GM12878 (cell line): ENCODE results near the gene SZRD1. TPM values are rescaled to one million over a fixed set of nuclear protein-coding genes. Genes with fewer than 3 reads are reported as not detected.
A peak's percentile ranks its signal among the peaks of the same experiment; 100 is the strongest.

Experiments used
- ATAC-seq: fragments of 200-7000 bp; cut with Tn5 transposase; 3 replicates; pipeline ENCODE4 v1.9.1; 2020; ENCODE audit warnings: mild to moderate bottlenecking, moderate library complexity
- BruUV-seq: library from RNA; stranded (reverse); fragments of 400-500 nt; replicated peaks from 2 replicates; lab custom pipeline; 2021; lab: Mats Ljungman, UMichigan
- CTCF ChIA-PET: fragments of 300-600 bp; sonication (Branson Sonifier 250); formaldehyde crosslinking; extraction: SDS; loops from one replicate; lab custom pipeline; 2021; ENCODE audit warnings: inconsistent platforms; lab: Yijun Ruan, JAX
- POLR2A ChIA-PET: fragments of 350-600 bp; formaldehyde crosslinking; extraction: SDS; loops from one replicate; lab custom pipeline; 2021; ENCODE audit warnings: inconsistent platforms; lab: Charles Lee
- RAD21 ChIA-PET: fragments of 300-600 bp; sonication (Branson Sonifier 250); formaldehyde crosslinking; loops from one replicate; lab custom pipeline; 2023; ENCODE audit warnings: antibody characterized with exemption; ENCODE audit not compliant: unreplicated experiment; lab: Charles Lee
- SMC1A ChIA-PET: fragments of 300-600 bp; sonication (Branson Sonifier 250); formaldehyde crosslinking; loops from one replicate; lab custom pipeline; 2023; ENCODE audit not compliant: unreplicated experiment, uncharacterized antibody; lab: Charles Lee
- DNase-seq: peaks from one replicate; pipeline ENCODE4 v3.0.0-alpha.2; 2011; ENCODE audit warnings: low read depth, low spot score
- FAIRE-seq: peaks from 3 replicates; lab custom pipeline; 2011; peaks lifted over from hg19 to GRCh38; lab: Jason Lieb, UNC
- H2AFZ ChIP-seq: 2 replicates; pipeline ENCODE4 v1.6.0; 2011; ENCODE audit warnings: low read depth, low read length, control low read depth; ENCODE audit not compliant: control insufficient read depth
- H3K27ac ChIP-seq: 2 replicates; pipeline ENCODE4 v1.5.1; 2011; ENCODE audit warnings: control low read depth; ENCODE audit not compliant: control insufficient read depth, insufficient read depth
- H3K27me3 ChIP-seq, 2 experiments: replicated peaks in 1 of 2; 2 replicates each; pipeline versions ENCODE4 v1.6.0 to v1.6.1; 2011; ENCODE audit warnings: low read length in 1 of 2; ENCODE audit not compliant: control insufficient read depth in 2 of 2, insufficient read depth in 2 of 2
- H3K36me3 ChIP-seq, 2 experiments: 2 replicates each; pipeline ENCODE4 v1.5.1; 2011; ENCODE audit warnings: low read length in 1 of 2; ENCODE audit not compliant: control insufficient read depth in 2 of 2, insufficient read depth in 2 of 2
- H3K4me1 ChIP-seq: 2 replicates; pipeline ENCODE4 v1.6.1; 2011; ENCODE audit warnings: mild to moderate bottlenecking, low read length, moderate library complexity, mixed read lengths; ENCODE audit not compliant: control insufficient read depth, insufficient read depth
- H3K4me2 ChIP-seq: 2 replicates; pipeline ENCODE4 v1.6.0; 2011; ENCODE audit warnings: control low read depth; ENCODE audit not compliant: control insufficient read depth, insufficient read depth
- H3K4me3 ChIP-seq: fragments of 200-600 bp; sonication (generic); 2 replicates; pipeline ENCODE4 v1.5.1; 2016
- H3K79me2 ChIP-seq: 2 replicates; pipeline ENCODE4 v1.6.0; 2011; ENCODE audit warnings: low read length; ENCODE audit not compliant: control insufficient read depth, insufficient read depth
- H3K9ac ChIP-seq: 2 replicates; pipeline ENCODE4 v1.8.0; 2011; ENCODE audit warnings: low read length, control low read depth, mixed read lengths; ENCODE audit not compliant: control insufficient read depth, insufficient read depth
- H3K9me3 ChIP-seq: replicated peaks from 3 replicates; pipeline ENCODE4 v1.5.1; 2011; ENCODE audit warnings: mild to moderate bottlenecking, low read length; ENCODE audit not compliant: control insufficient read depth, insufficient read depth
- H4K20me1 ChIP-seq: 2 replicates; pipeline ENCODE4 v1.6.0; 2011; ENCODE audit not compliant: control insufficient read depth, insufficient read depth
- ATF2 ChIP-seq: IDR thresholded peaks from 2 replicates; pipeline ENCODE4 v1.6.1; 2012; ENCODE audit warnings: low read length, inconsistent platforms
- ATF7 ChIP-seq: fragments of 450-650 bp; IDR thresholded peaks from 2 replicates; pipeline ENCODE4 v1.6.1; 2016; ENCODE audit warnings: low read depth, mild to moderate bottlenecking
- ETV6 ChIP-seq, 2 experiments: fragments of 450-650 bp in 1 of 2; IDR thresholded peaks in 1 of 2; conservative IDR thresholded peaks in 1 of 2; 2 replicates each; pipeline ENCODE4 v1.6.1; 2014; ENCODE audit warnings: antibody characterized with exemption in 1 of 2, borderline replicate concordance in 1 of 2, low read depth in 1 of 2, mild to moderate bottlenecking in 1 of 2, moderate library complexity in 1 of 2
- FOS ChIP-seq: IDR thresholded peaks from 3 replicates; pipeline ENCODE4 v1.6.1; 2011; ENCODE audit warnings: borderline replicate concordance; ENCODE audit not compliant: insufficient read length; ENCODE audit errors: extremely low read depth
- IRF3 ChIP-seq: fragments of 450-650 bp; IDR thresholded peaks from 2 replicates; pipeline ENCODE4 v1.6.1; 2014; ENCODE audit warnings: mild to moderate bottlenecking
- JUNB ChIP-seq: IDR thresholded peaks from 2 replicates; pipeline ENCODE4 v1.6.1; 2016; ENCODE audit warnings: antibody characterized with exemption, mild to moderate bottlenecking
- NFIC ChIP-seq: IDR thresholded peaks from 2 replicates; pipeline ENCODE4 v1.6.1; 2012; ENCODE audit warnings: low read depth, mild to moderate bottlenecking, inconsistent platforms, low read length, moderate library complexity
- NFYB ChIP-seq: IDR thresholded peaks from 2 replicates; pipeline ENCODE4 v1.6.1; 2011; ENCODE audit warnings: low read depth, mild to moderate bottlenecking, low read length, improper control_type of control experiment, moderate library complexity; ENCODE audit not compliant: insufficient read depth
- RUNX3 ChIP-seq: IDR thresholded peaks from 2 replicates; pipeline ENCODE4 v1.6.1; 2012; ENCODE audit warnings: low read length, inconsistent platforms
- WGBS: methylation state at CpG from one replicate; pipeline ENCODE4 v1.1.6; 2016; ENCODE audit warnings: low lambda C conversion rate; ENCODE audit not compliant: insufficient replicate concordance, insufficient coverage; ENCODE audit errors: missing lambda C conversion rate; 5-methylcytosine and 5-hydroxymethylcytosine counted together
- in situ Hi-C: fragments of 300-500 bp; cut with MboI; formaldehyde crosslinking; loops from 9 replicates; pipeline ENCODE4 v1.14.3; 2018; ENCODE audit warnings: mixed read lengths
- intact Hi-C: fragments of 100-400 bp; cut with micrococcal nuclease; formaldehyde crosslinking; loops from one replicate; pipeline ENCODE4 v1.14.2; 2022; ENCODE audit not compliant: unreplicated experiment
- polyA plus RNA-seq, 11 experiments: library from polyadenylated mRNA; depleted of rRNA in 4 of 11; unstranded in 6 of 11; stranded (reverse) in 5 of 11; fragments of >200 nt; fragmentation: Nextera tagmentation in 4 of 11; fragmentation: Illumina TruSeq in 1 of 11; extraction: Ambion mirVana in 4 of 11; extraction: Trizol in 1 of 11; gene quantifications; 1 replicate in 1 of 11; 2 replicates in 10 of 11; pipeline versions ENCODE4 v1.2.1 to v1.2.3, GENCODE V29; 2011 to 2016; ENCODE audit warnings: inconsistent platforms in 2 of 11, missing spikeins in 2 of 11, low read depth in 1 of 11
- total RNA-seq, 4 experiments: library from RNA; depleted of rRNA in 3 of 4; stranded (reverse); fragments of >200 nt in 3 of 4; fragmentation: Illumina TruSeq in 1 of 4; extraction: Trizol in 1 of 4; gene quantifications; 2 replicates each; pipeline versions ENCODE4 v1.2.1 to v1.2.3, GENCODE V29; 2013 to 2021

SZRD1 gene
- total and polyA plus RNA-seq, 10 of the 15 experiments (the other 5 are each of a cell fraction or from before 2014, with no cell fraction given): 5.6 to 213 (median 113) TPM

GRCh38 chr1:16371725-16372124 lies 4.7 kb downstream of the SZRD1 start:
- 0 out of 2 replicates have a peak overlapping the region, but pooled peaks have one; percentile 1 for H3K27ac ChIP-seq
- peak overlapping the region; percentile 53; the same call in 1 of the 2 replicates for H3K4me3 ChIP-seq
- ATAC-seq: no peak
- ChIA-PET POLR2A (interaction anchor here (0.6 kb wide), 1 partner anchor 52 kb away, joined by 3 read pairs; no protein-coding TSS in a partner anchor), RAD21 (interaction anchor here (1.1 kb wide), 2 partner anchors 68 to 127 kb away, joined by 3 read pairs; no protein-coding TSS in a partner anchor), CTCF (interaction anchor here (1.4 to 5.7 kb wide), 3 partner anchors 15 to 68 kb away, joined by 3 to 30 read pairs (median 4); partner anchors contain the start of genes FBXO42 and NECAP2), SMC1A (interaction anchor here (1.4 to 5.8 kb wide), 4 partner anchors 8 to 54 kb away, joined by 4 to 37 read pairs (median 7); no protein-coding TSS in a partner anchor)
- no peak overlapping the region for H2AFZ ChIP-seq
- WGBS: 16% methylated on average over 5 of the region's 5 CpGs
- peaks cover 9% of the 10 kb centered on the region for H3K4me1 ChIP-seq
- H4K20me1 ChIP-seq: peaks cover 15% of the 10 kb centered on the region
- no peaks in the 10 kb centered on the region for H3K9me3 ChIP-seq
- in situ Hi-C loops (no loop called here), intact Hi-C loops (no loop called here)
- H3K27me3 ChIP-seq: no peaks in the 10 kb centered on the region
- H3K9ac ChIP-seq: no peak overlapping the region
- FAIRE-seq: peak; percentile 27
- H3K4me2 ChIP-seq: peak overlapping the region; percentile 21; the same call in 1 of the 2 replicates
- TF ChIP-seq FOS (no peak), ETV6 (conservative IDR thresholded peaks at IDR 0.05 in 1 of 2, IDR thresholded peaks at IDR 0.05 in 1 of 2; ENCODE audit: borderline replicate concordance in 1 of 2, low read depth in 1 of 2) (peak in 1 of 2 experiments; percentile 92; a peak in 2 of 4 replicates), NFIC (peak; percentile 39; the same call in 1 of the 2 replicates), ATF2 (peak; percentile 31; the same call in 1 of the 2 replicates), IRF3 (no peak), ATF7 (peak; percentile 58), NFYB (no peak), JUNB (peak; percentile 73), RUNX3 (peak; percentile 67)
- peaks cover 91% of the 10 kb centered on the region for H3K79me2 ChIP-seq
- no peak for DNase-seq
- BruUV-seq: no TSS peak
- H3K36me3 ChIP-seq: peaks cover 4 to 5% of the 10 kb centered on the region in 2 experiments; a peak in 2 of 4 replicates
